Transverse colon (tissue), 4 donors: ENCODE measurements around the gene SULF2.
"Not testable (repeated sequence)": the region's sequence is repeated elsewhere in the genome, so short reads cannot be mapped to it uniquely, and the experiment has no call there.

Experiments used
- CTCF ChIP-seq, 5 experiments: fragments of 200-600 bp in 3 of 5; fragments of 450-650 bp in 2 of 5; sonication (generic) in 3 of 5; IDR thresholded peaks; 1 replicate in 2 of 5; 2 replicates in 3 of 5; pipeline ENCODE4 v1.5.1; 2016 to 2017; ENCODE audit warnings: antibody characterized with exemption in 5 of 5, inconsistent platforms in 3 of 5, mild to moderate bottlenecking in 2 of 5, moderate library complexity in 1 of 5
- EP300 ChIP-seq: sonication (generic); formaldehyde crosslinking; IDR thresholded peaks from one replicate; pipeline ENCODE4 v1.6.1; 2017; ENCODE audit warnings: antibody characterized with exemption, low read depth
- POLR2A ChIP-seq: fragments of 450-650 bp; IDR thresholded peaks from one replicate; pipeline ENCODE4 v1.6.1; 2016; ENCODE audit warnings: antibody characterized with exemption, mild to moderate bottlenecking, moderate library complexity
- POLR2AphosphoS5 ChIP-seq, 3 donors: sonication (generic); formaldehyde crosslinking; IDR thresholded peaks; one replicate each; pipeline ENCODE4 v1.6.1; 2016; ENCODE audit warnings: antibody characterized with exemption in 3 of 3

- TF ChIP-seq CTCF (IDR thresholded peaks at IDR 0.05); EP300; POLR2AphosphoS5 (IDR thresholded peaks at IDR 0.05); POLR2A: not testable (repeated sequence)
Measured at GRCh38 chr20:47826006-47826405, 40.7 kb upstream of the SULF2 start.
